Common myeloid progenitor, CD34-positive (primary cell): Measurements from ENCODE around the gene TRIM41.

ENCODE experiments used
- CTCF ChIA-PET: fragments of 350-600 bp; sonication (Branson Sonifier 250); formaldehyde crosslinking; loops from one replicate; lab custom pipeline; 2021; ENCODE audit warnings: antibody characterized with exemption; lab: Charles Lee
- POLR2A ChIA-PET: fragments of 350-600 bp; sonication (Branson Sonifier 250); formaldehyde crosslinking; loops from one replicate; lab custom pipeline; 2021; ENCODE audit warnings: antibody characterized with exemption; lab: Charles Lee
- DNase-seq, 3 donors: peaks; one replicate each; pipeline versions ENCODE4 v3.0.0 to v3.0.0-alpha.2; 2013
- H3K27ac ChIP-seq, 2 experiments: 1 replicate in 1 of 2; 2 replicates in 1 of 2; pipeline ENCODE4 v1.7.0; 2013; ENCODE audit warnings: inconsistent platforms in 2 of 2, low read length in 2 of 2, mild to moderate bottlenecking in 2 of 2, low read depth in 1 of 2, moderate library complexity in 1 of 2; ENCODE audit not compliant: severe bottlenecking in 2 of 2, insufficient read depth in 1 of 2, poor library complexity in 1 of 2
- H3K27me3 ChIP-seq, 5 experiments: replicated peaks in 2 of 5; 1 replicate in 3 of 5; 2 replicates in 2 of 5; pipeline versions ENCODE4 v1.6.1 to v1.7.0; 2013; ENCODE audit warnings: low read length in 4 of 5, mild to moderate bottlenecking in 2 of 5, moderate library complexity in 2 of 5, inconsistent platforms in 1 of 5; ENCODE audit not compliant: insufficient read depth in 5 of 5, control insufficient read depth in 4 of 5
- H3K36me3 ChIP-seq, 4 experiments: 1 replicate in 2 of 4; 2 replicates in 2 of 4; pipeline versions ENCODE4 v1.6.1 to v1.7.0; 2013; ENCODE audit warnings: low read length in 3 of 4, control low read depth in 1 of 4, mild to moderate bottlenecking in 1 of 4; ENCODE audit not compliant: control insufficient read depth in 4 of 4, insufficient read depth in 4 of 4
- H3K4me1 ChIP-seq, 4 experiments: 1 replicate in 3 of 4; 2 replicates in 1 of 4; pipeline versions ENCODE4 v1.6.1 to v1.7.1; 2013; ENCODE audit warnings: low read length in 3 of 4, mild to moderate bottlenecking in 3 of 4, control low read depth in 1 of 4, inconsistent platforms in 1 of 4, moderate library complexity in 1 of 4; ENCODE audit not compliant: control insufficient read depth in 4 of 4, insufficient read depth in 4 of 4; ENCODE audit errors: control extremely low read depth in 1 of 4
- H3K4me3 ChIP-seq, 7 experiments: 1 replicate in 4 of 7; 2 replicates in 3 of 7; pipeline versions ENCODE4 v1.5.1 to v1.7.0; 2013; ENCODE audit warnings: mild to moderate bottlenecking in 7 of 7, low read length in 6 of 7, moderate library complexity in 6 of 7, inconsistent platforms in 2 of 7, low read depth in 2 of 7, control low read depth in 1 of 7; ENCODE audit not compliant: insufficient read depth in 4 of 7, control insufficient read depth in 1 of 7; ENCODE audit errors: extremely low read depth in 1 of 7
- H3K9me3 ChIP-seq, 5 experiments: 1 replicate in 4 of 5; 2 replicates in 1 of 5; pipeline versions ENCODE4 v1.6.1 to v1.7.1; 2013; ENCODE audit warnings: low read length in 4 of 5, mild to moderate bottlenecking in 2 of 5, inconsistent platforms in 1 of 5, low read depth in 1 of 5, moderate library complexity in 1 of 5; ENCODE audit not compliant: control insufficient read depth in 4 of 5, insufficient read depth in 2 of 5; ENCODE audit errors: control extremely low read depth in 1 of 5
- WGBS: methylation state at CpG from one replicate; pipeline ENCODE4 v1.1.5; 2013; ENCODE audit not compliant: insufficient coverage; 5-methylcytosine and 5-hydroxymethylcytosine counted together

The TRIM41 gene

GRCh38 chr5:181217111-181217802, 5.8 kb upstream of the TRIM41 start:
- DNase-seq, result peak; percentile 79 to 87 (median 83)
- under 1% methylated on average over 41 of the region's 46 CpGs for WGBS
- H3K9me3 ChIP-seq, result no peaks in the 10 kb centered on the region
- peak overlapping the region in 1 of 2 experiments; percentile 62 for H3K27ac ChIP-seq
- peaks cover 3 to 32% (median 19%) of the 10 kb centered on the region in 4 experiments for H3K4me1 ChIP-seq
- peaks cover 0 to 3% (median 0%) of the 10 kb centered on the region in 5 experiments for H3K27me3 ChIP-seq
- H3K4me3 ChIP-seq, result peak overlapping the region; percentile 32 to 83 (median 67)
- POLR2A ChIA-PET, result interaction anchor here (2.2 kb wide), 1 partner anchor 10 kb away, joined by 16 read pairs; no protein-coding TSS in a partner anchor
- CTCF ChIA-PET, result interaction anchor here (1.0 to 1.6 kb wide), 3 partner anchors 9 to 27 kb away, joined by 3 to 7 read pairs (median 3); no protein-coding TSS in a partner anchor
- no peaks in the 10 kb centered on the region for H3K36me3 ChIP-seq

DNA sequence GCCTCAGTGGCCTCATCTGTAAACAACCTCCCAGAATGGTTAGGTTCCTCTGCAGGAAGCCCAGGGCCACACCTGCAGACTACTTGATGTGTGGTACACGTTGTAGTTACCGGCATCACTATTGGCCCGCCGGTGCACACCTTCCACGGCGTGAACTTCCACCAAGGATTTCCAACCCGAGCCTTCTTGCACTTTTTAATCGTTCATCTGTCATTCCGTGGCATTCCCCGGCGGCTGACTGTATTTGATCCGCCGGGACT, 5.3 kb upstream of the TRIM41 start:
- no peaks in the 10 kb centered on the region for H3K36me3 ChIP-seq
- H3K4me3 ChIP-seq, result peak overlapping the region; percentile 32 to 83 (median 67)
- H3K9me3 ChIP-seq, result no peaks in the 10 kb centered on the region
- CTCF ChIA-PET, result interaction anchor here (1.2 kb wide), 1 partner anchor 28 kb away, joined by 3 read pairs; no protein-coding TSS in a partner anchor
- peaks cover 0 to 3% (median 0%) of the 10 kb centered on the region in 5 experiments for H3K27me3 ChIP-seq
- DNase-seq, result no peak
- WGBS, result under 1% methylated on average over 13 of the region's 13 CpGs
- H3K4me1 ChIP-seq, result peaks cover 3 to 37% (median 23%) of the 10 kb centered on the region in 4 experiments
- peak overlapping the region in 1 of 2 experiments; percentile 62 for H3K27ac ChIP-seq
- POLR2A ChIA-PET, result interaction anchor here (2.2 kb wide), 1 partner anchor 11 kb away, joined by 16 read pairs; no protein-coding TSS in a partner anchor

DNA sequence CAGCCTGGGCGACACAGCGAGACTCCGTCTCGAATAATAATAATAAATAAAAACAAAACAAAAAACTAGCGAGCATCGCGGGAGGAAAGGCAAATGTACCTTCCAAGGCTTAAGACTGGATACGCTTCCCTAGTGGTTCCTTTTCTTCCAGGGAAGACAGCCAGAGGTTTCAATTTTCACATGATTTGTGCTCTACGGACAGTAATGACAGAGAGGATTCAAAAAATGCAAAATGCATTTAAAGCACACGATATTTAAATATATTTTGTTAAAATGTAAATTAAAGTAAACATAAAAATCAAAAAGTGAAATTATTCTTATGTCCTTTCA, 4.3 kb upstream of the TRIM41 start:
- POLR2A ChIA-PET, result no interaction called here
- CTCF ChIA-PET, result no interaction called here
- no peaks in the 10 kb centered on the region for H3K9me3 ChIP-seq

DNA sequence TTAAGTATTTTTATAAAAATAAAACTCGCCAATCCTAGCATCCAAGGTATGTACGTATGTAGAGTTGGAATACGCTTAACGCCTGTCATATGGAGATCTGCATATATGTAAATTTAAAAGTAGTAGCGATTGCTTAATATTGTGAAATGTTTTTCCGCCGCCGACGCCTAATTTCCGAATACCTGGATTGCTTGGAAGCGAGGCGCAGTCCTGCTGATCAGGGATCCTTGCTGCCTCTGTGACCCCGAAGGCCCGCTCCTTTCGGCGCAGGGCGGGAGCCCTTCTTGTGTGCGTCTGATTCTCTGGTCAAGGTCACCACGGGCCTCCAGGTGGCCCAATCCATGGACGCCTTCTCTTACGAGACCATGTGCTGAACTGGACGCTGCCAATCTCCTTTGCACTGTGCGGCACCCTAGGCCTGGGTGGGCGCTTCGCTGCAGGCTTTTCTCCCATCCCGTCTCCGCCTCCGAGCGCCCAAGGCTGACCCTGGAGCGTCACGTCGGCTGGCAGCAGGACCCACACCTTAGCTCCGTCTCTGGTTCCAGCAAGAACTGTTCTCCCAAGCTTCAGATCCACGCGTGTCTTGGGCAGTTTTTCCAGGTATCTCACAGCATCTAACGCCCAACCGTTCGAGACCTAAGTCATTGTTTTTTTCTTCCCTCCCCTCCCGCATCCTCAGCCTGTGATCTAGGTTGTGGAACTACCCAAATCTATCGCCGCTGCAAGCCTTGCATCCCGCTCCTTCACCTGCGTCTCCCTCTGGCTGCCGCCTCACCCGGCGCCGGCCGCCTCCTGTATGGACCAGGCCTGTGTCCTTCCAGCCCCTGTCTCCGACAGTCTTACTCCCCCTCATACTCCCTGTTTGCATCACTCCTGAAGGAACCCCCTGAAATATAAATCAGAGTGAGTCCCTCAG, 3.6 kb upstream of the TRIM41 start:
- ChIA-PET CTCF (no interaction called here), POLR2A (no interaction called here)
- Histone ChIP-seq H3K36me3 (no peaks in the 10 kb centered on the region), H3K27ac (no peak overlapping the region), H3K9me3 (no peaks in the 10 kb centered on the region), H3K4me3 (no peak overlapping the region), H3K4me1 (peaks cover 4 to 47% (median 30%) of the 10 kb centered on the region in 4 experiments), H3K27me3 (peaks cover 0 to 3% (median 0%) of the 10 kb centered on the region in 5 experiments)
- WGBS, result 87% methylated on average over 44 of the region's 49 CpGs
- no peak for DNase-seq

More for the DNA sequence above, 4.3 kb upstream of the TRIM41 start:
- DNase-seq, result peak in 2 of 3 donors; percentile 32 to 46
- Histone ChIP-seq H3K4me1 (peaks cover 3 to 39% (median 23%) of the 10 kb centered on the region in 4 experiments), H3K27ac (peak overlapping the region in 1 of 2 experiments; percentile 62), H3K36me3 (no peaks in the 10 kb centered on the region), H3K4me3 (peak overlapping the region; percentile 34 to 83 (median 70)), H3K27me3 (peaks cover 0 to 3% (median 0%) of the 10 kb centered on the region in 5 experiments)
- 44% methylated on average over 8 of the region's 10 CpGs for WGBS

DNA sequence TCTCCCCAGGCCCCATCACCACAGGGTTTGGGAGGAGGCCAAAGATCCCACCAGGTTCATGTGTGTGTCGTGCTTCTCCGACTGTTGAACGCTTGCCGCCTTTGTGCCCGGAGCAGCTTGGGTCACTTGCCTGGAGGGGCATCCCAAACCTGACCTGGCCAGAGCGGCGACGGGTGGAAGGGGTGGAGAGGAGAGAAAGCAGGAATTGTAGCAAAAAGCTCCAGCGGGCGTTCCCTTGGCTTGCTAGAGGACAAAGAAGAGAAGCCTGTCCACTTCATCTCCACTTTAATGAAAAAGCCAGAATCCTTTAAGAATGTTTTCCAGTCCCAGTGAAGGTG, 2.9 kb upstream of the TRIM41 start:
- Histone ChIP-seq H3K36me3 (peaks cover 0 to 1% (median 0%) of the 10 kb centered on the region in 4 experiments), H3K27me3 (peaks cover 0 to 3% (median 0%) of the 10 kb centered on the region in 5 experiments), H3K9me3 (no peaks in the 10 kb centered on the region), H3K4me1 (peaks cover 7 to 53% (median 36%) of the 10 kb centered on the region in 4 experiments), H3K4me3 (no peak overlapping the region), H3K27ac (no peak overlapping the region)
- ChIA-PET POLR2A (no interaction called here), CTCF (interaction anchor here (1.1 kb wide), 1 partner anchor 12 kb away, joined by 4 read pairs; no protein-coding TSS in a partner anchor)
- WGBS, result 99% methylated on average over 8 of the region's 10 CpGs
- DNase-seq, result no peak

GRCh38 chr5:181221105-181221791, 1.8 kb upstream of the TRIM41 start:
- CTCF ChIA-PET, result interaction anchor here (1.1 to 2.5 kb wide), 7 partner anchors 10 to 37 kb away, joined by 3 to 10 read pairs (median 5); no protein-coding TSS in a partner anchor
- WGBS, result 83% methylated on average over 25 of the region's 27 CpGs
- H3K4me3 ChIP-seq, result peak overlapping the region in 3 of 7 experiments; percentile 85 to 95 (median 89)

More at GRCh38 chr5:181221105-181221791, 1.8 kb upstream of the TRIM41 start:
- Histone ChIP-seq H3K27ac (peak overlapping the region in 1 of 2 experiments; percentile 93), H3K36me3 (peaks cover 0 to 2% (median 0%) of the 10 kb centered on the region in 4 experiments), H3K27me3 (peaks cover 0 to 3% (median 0%) of the 10 kb centered on the region in 5 experiments), H3K4me1 (peaks cover 6 to 55% (median 36%) of the 10 kb centered on the region in 4 experiments), H3K9me3 (no peaks in the 10 kb centered on the region)
- POLR2A ChIA-PET, result interaction anchor here (1.3 to 3.3 kb wide), 3 partner anchors 14 to 30 kb away, joined by 6 to 27 read pairs (median 8); partner anchors contain the start of gene RACK1
- no peak for DNase-seq
